Stimulated activated CD4-positive, alpha-beta T cell treated with anti-CD3 and anti-CD28 coated beads, Interleukin-15, amount 100 ng/mL, for 48 hours (primary cell): ENCODE results near the gene PLEKHG3.

Experiments used
- DNase-seq, 2 donors: peaks; one replicate each; pipeline ENCODE4 v3.0.0-alpha.2; 2020; ENCODE audit warnings: low read depth in 2 of 2

The PLEKHG3 gene

DNA sequence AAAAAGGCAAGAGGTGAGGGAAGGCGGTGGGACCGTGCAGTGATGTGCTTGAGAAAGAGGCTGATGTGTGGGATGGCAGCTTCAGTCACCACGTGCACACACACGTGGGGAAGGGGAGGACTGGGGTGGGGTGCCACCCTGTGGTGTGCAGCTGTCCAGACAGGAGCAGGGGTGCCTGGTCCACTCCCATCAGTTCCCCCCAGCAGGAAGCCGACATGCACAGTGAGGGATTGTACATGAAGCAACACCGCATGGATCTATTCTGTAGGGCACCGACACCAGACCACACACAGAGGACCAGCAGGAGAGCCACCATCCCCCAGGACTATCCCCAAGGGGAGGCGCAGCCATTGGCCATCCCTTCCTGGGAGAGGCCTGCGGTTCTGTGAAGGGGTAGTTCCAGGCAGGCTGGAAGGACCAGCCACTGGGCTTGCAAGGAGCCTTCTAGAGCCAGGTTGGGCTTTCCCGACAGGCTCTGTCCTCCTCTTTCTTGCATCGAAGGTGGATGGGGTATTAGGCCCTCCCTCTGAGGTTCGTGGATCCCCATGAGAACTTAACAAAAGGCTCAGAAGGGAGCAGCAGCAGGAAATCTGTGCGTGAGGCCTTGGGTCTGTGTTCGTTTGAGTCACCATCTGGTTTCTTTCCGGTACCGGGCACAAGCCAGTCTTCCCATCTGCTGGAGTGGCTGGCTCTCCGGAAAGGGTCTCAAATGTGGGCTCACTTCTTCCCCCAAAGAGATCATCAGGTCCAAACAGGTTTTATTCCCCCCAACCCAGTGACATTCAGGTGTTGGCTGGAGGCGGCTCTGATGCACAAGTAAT, 59.8 kb downstream of the PLEKHG3 start:
- DNase-seq, result no peak

DNA sequence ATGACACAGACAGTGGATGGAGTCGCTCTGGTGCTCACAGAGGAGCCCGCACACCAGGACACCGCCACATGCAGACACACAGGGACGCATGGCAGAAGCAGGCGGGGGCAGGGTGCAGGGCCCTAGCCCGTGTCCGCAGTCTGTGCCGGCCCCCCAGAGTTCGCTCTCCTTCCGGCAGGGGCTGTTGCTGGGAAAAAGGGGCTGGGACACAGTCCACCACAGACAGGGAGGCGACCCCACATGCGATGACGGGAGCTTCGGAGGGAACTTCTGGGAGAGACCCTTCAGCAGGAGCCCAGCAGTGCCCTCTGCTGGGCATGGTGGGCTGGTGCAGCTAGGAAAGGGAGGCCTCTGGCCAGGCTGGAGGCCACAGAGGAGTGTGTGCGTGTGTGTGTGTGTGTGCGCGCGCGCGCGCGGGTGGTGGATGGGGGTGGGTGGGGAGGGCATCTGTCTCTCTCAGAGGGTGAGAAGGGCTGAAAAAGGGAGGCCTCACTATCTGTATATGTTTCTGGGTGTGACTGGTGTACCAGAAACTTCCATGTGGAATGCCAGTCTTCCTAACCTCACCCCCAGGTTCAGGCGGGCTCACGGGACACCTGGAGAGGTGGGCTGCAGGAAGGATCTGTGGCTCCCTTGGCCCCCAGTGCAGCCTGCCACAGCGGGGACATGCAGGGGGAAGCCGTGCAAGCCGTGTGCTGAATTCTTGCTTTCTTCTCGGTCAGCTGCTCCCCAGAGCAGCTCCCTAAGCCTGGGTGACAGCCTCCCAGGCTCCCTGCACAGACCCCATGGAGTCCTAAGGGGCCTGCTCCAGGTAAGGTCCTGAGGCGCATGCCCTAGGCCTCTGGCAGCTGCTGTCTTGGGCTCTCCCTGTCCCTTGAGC, 60.7 kb downstream of the PLEKHG3 start:
- DNase-seq, result peak; percentile 28 to 61

DNA sequence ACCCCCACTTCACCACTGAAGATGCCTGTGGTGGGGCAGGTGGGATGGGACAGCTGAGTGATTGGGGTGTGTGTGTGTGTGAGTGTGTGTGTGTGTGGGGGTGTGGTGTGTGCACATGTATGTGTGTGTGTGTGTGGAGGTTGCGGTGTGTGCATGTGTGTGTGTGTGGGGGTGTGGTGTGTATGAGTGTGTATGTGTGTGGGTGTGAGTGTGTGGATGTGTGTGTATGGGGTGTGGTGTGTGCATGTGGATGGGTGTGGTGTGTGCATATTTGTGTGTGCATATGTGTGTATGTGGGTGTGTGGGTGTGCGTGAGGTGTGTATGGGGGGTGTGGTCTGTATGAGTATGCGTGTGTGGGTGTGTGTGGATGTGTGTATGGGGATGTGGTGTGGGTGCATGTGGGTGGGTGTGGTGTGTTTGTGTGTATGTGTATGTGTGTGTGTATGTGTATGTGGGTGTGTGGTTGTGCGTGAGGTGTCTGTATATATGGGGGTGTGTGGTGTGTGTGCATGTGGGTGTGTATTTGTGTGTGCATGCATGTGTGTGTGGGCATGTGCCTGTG, 61.6 kb downstream of the PLEKHG3 start:
- no peak for DNase-seq

DNA sequence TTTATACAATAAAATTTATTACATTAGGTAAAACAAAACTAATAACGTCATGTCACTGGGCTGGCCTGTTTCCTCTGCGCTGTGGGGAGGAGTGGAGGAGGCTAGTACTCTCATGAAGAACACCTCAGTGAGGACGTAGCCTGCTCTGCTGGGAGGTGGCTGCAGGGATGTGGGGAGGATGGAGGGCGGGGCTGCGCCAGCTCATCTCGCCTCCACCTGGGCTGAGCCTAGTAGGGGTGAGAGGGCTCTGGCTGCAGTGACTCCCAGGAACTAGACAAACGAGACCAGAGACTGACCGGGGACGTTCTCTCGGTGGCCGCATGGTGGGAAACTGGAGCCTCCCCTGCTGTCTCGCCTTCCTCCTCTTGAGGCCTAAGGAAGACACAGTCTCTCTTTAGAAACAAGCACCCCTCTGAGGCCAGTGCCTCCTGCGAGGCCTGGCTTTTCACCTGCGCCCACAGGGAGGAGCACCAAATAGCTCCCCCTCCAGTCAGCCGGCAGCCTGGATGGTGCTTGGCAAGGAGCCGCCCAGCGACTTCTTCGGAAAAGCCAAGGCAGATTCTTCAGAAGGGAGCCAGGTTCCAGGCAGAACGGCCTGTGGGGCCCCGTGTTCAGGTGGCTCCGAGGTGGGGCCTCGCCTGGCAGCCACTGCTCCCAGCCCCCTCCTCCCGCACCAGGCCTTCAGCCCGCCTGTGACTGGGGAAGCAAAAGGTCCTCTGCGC, 62.4 kb downstream of the PLEKHG3 start:
- no peak for DNase-seq

DNA sequence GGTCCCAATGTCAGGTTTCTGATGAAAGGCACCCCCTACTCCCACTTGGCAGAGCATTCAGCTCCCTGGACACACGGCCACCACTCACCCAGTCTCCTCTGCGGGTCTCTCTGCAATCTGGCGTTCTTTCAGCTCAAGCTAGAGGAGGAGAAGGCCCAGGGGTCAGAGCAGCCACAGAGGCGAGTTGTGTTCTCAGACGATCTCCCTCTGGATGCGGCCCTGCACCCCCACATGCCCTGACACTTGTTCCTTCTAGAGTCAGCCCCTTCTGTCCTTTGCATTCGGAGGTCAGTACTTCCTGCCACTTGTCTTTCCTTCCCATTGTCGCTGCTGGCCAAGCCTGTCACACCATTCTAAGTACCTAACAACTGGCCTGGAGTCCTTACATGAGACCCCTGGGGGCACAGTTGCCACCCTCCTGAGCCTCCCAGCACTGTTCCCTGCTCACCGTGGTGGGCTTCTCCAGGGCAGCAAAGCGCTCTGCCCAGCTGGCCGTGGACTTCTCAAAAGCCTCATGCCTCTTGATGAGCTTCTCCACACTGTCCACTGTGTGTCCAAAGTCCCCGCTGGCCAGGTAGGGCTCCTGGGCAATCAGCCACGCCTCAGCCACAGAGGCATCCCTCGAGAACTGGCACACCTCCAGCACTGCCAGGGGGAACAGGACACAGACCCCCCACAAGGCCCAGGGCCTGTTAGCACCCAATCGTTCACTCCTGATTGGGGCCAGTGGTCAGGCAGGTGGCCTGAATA, 63.2 kb downstream of the PLEKHG3 start:
- no peak for DNase-seq

DNA sequence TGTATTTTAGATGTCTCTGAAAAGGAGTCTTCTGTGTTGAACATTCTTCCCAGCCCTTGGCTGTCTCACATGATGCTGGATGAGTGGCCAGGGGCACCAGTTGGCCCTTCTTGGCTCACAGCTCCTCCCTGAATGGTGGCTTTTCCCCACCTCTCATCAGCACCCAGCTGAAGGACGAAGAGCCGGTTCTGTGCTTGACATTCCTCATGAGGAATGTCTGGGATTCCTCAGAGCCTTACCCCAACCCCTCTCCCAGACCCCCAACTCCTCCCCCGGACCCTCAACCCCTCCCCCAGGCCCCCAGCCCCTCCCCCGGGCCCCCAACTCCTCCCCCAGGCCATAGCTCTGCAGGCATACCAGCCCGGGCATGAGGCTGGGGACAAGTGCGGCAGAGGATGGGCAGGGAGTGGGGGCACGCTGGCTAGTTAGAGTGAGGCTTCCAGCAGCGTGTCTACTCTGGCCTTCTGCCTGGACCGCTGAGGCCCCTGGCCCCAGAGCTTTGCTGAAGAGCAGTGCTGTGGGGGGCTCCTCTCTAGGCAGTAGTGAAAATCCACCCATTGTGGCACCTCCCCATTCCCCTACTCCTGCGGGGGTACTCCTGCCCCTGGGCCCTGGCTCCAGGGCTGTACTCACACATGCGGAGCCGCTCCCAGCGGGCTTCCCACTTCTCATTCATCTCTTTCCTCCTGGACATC, 64.3 kb downstream of the PLEKHG3 start:
- no peak for DNase-seq

DNA sequence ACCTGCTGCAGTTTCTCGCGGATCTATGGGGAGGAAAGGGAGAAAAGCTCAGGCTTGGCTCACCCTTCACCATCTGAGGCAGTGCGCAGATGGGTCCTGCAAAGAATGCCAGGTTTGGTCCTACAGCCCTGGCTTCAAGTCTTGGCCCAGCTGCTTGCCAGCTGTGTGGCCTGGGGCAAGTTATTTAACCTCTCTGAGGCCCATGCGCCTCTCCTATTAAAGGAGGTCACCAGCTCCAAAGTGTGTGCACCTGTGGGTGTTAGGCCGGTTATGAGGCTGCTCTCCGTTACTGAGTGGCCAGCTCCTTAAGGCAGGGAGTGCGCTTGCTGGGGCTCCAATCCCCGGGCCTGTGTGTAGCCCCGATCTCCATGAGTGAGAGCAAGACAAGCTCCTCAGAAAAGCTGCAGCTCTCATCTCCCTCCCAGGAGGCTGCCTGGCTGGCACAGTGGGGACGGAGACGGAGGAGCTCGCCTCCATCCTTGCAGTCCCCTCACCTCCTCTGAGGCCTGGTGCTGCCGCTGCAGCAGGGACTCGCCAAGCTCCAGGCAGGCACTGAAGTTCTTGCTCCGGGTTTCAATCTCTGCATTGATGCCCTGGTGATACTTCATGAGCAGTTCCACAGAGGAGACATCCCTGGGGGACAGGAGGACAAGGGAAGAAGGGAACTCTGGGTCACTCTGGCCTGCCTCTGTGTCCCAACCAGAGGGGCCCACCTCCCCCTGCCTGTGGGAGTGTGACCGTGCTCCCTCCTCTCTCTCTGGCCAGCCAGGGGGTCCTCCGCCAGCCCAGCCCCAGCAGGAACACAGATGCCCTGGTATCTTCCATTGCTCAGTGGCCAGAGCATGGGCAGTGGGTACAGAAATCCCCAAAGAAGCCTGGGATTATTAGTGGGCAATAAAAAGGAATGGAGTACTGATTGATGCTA, 65.1 kb downstream of the PLEKHG3 start:
- no peak for DNase-seq

DNA sequence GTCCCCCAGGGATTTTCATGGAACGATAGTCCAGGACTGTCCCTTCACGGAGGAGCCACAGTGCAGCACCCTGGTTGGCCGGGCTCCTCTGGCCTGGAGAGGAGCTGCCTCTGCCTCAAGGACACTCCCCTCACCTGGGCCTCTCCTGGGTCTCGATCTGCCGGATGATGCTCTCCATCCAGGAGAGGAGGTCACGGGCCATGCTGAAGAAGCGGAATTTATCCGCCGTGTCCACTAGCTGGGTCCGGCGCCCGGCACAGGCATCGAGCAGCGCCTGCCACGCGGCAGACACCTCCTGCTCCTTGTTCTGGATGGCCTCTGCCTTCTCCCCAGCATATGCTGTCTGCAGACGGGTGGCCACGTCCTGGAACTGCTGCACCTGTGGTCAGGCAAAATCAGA, 66.5 kb downstream of the PLEKHG3 start:
- no peak for DNase-seq

DNA sequence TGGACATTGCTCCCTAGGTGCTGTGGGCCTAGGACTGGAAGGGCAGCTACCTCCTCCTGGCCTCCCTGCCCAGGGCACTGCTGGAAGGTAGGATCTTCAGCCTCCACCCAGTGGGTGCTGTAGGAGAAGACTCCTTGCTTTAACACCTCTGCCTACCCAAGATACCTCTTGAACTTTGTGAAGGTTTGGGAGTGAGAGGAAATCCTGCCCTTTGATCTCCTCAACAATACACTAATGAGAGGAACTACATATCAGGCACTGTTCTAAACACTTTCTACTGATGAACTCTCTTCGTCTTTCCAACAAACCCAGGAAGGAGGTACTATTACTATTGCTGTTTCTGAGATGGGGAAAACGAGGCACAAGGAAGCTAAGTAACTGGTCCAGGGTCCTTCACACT, 66.9 kb downstream of the PLEKHG3 start:
- no peak for DNase-seq

DNA sequence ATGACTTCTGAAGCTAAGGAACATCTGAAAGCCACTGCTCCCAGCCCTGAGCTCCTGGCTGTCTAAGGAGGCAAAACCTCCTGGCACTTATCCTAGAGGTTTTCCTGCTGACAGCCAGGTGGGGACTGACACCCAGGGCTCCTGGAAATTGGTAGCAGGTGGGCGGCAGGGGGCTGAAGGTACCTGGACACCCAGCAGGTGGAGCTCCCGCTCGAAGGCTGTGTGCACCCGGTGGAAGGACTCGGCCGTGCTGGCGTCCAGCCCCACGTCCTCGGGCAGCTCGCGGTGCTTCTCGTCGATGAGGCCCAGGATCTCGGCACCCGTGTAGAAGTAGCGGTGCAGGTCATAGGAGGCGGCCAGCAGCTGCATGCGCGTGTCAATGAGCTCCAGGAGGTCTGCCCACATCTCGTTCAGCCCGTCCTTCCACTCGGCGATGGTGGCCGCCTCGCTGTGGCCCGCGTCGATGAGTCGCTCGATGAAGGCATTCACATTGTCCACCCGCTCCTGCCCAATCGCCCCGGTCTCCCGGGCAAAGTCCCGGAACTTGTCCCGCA, 68.2 kb downstream of the PLEKHG3 start:
- no peak for DNase-seq

DNA sequence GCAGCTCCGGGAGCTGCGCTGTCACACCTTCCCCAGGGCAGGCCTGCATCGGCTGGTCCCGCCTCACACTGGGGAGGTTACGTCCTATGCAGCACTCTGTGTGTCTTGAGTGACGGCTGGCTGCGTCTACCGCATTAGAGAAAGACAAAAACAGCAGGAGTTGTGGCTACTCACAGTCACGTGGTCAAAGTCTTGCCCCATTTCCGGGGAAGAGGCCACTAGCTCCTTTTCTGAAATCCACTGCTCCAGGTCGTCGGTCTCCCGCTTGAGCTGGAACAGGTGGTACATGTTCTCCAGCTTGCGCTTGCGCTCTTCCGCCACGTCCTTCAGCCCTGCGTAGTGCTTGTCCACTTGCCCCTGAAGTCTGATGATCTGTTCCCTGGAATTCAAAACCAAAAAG, 68.8 kb downstream of the PLEKHG3 start:
- DNase-seq, result no peak

DNA sequence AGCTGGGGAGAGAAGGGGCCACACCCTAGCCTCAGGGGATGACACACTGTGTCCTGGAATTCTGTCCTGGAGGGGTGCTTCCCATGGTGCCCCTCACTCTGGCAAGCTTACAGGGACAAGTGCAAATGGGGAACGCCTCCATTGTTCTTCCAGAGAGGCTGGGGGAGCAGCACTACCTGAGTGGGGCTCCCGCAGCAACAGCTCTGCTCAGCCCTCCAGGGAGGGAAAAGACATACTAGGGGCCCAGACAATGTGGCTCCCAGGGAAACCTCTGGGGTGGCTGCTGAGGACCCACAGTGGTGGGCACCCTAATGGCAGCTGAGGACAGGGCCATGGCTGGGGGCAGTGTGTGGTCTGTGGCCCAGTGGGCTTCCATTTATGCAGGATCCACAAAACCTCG, 69.4 kb downstream of the PLEKHG3 start:
- DNase-seq, result no peak

DNA sequence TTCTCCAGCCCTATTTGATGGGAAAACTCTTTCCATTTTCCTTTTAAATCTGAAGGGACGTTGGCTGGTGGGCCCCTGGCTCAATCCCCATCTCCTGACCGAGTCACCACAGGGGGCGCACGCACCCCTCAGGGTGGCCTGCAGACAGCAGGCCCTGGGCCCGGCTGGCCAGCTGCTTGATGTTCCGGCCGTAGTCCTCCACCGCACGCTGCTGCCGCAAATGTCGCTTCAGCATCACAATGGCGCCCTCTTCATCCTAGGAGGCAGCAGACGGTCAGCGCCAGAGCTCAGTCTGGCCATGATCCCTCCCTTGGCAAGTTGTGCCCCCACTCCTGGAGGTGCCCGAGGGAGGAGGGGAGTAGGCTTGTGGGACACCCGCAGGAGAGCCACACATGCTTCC, 70.0 kb downstream of the PLEKHG3 start:
- DNase-seq, result no peak

DNA sequence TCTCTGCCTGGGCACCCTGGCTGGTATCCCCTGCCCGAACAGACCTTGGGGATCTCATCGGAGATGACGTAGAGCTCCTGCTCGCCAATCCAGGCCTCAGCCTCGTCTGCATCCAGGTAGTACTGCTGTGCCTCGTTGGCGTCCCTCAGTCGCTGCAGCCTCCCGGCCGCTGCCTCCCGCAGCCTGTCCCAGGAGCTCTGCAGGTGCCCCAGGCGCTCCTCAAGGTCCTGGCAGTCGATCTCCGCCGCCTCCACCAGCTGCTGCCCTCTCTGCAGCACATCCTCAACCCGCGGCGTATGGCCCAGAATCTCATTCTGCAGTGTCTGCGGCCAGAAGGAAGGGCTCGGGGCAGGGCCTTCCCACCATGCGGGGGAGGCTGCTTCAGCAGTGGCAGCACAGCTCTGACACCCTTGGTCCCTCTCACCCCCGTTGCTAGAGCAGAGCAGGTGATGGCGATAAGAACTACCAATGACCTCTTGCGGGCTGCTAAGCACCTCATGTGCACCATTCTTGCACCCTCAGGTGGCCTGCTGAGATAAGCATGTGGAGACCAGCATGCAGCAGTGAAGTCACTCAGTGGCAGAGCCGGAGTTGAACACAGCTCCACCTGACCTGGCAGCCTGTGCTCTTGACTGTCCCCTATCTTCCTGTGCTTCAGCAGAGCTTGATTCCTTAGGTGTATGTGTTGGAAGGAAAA, 71.0 kb downstream of the PLEKHG3 start:
- DNase-seq, result no peak

DNA sequence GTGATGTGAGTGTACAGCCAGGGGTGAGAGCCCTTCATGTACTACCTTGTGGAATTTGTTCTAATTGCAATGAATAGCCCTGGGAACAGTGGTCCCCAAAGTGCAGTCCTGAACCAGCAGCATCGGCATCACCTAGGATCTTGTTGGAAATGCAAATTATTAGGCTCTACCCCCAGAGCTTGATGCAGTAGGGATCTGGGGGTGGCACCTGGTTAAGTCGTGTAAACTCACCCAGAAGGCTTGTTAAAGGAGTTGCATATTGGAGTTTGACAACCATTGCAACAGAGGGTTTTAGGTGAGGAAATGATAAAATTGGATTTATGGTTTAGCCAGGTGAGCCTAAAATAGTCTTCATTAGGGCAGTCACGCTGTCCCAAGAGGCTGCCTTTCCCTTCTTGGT, 73.2 kb downstream of the PLEKHG3 start:
- DNase-seq, result no peak

DNA sequence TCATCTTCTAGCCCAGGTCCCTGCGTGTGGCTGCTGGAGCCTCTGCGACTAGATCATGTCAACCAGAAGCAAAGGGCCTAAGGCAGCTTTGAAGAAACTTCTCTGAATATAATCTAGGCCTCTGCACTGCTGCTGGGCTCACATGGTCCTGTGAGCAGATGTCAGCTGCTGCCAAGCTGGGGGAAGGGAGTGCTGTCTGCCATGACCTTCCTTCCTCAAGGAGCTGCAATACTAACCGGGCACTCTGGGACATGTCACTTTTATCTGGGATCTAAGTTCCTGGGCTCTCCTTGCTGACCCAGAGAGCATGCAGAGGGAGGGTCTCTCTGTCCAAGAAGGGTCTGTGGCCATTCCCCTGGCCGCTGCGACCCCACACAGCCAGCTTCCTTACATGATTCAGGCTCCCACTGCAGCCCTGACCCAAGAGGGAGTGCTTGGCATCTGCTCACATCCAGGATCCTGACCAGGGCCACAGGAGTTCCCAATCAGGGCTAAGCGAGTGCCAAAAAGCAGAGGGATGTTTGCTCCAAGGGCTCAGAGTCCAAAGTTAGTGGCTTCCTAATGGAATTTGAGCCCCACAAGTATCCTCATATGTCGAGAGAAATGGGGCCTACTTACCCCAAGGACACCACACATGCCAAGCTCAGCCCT, 74.0 kb downstream of the PLEKHG3 start:
- no peak for DNase-seq

DNA sequence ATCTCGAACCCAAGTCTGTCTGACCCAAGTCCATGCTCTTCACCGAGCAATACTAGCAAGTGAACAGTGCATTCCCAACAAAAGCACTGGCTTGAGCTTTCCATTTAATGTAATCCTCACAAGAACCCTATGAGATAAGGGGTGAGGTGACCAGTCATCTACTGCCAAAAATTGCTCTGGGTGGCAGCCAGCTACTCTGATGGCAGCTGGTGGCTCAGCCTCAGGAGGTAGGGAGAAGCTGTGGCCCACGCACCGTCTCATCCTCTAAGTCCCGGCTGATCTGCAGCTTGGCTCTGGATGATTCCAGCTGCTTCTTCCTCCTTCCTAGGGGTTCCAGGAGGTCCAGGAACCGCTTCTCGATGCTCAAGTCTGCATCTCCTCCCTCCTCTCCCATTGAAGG, 75.2 kb downstream of the PLEKHG3 start:
- no peak for DNase-seq

DNA sequence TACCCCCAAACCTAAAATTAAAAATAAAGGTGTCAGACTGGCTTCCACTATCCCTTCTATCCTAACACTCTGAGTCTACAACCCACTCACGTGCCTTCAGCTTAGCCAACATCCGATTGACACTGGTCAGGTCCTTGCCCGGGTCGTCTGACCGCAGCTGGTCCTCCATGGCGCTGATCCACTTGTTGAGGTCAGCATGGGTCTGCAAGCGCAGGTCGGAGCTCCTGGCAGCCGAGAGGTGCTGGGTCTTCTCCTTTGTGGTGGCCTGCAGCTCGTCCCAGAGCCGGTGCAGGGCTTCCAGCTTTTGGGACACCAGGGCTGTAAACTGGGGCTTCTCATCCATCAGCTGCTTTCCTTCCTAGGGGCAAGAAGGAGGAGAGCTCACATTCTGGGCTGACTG, 78.0 kb downstream of the PLEKHG3 start:
- DNase-seq, result no peak
